GM12875 (cell line): ENCODE measurements around the gene PAMR1.
A peak's percentile ranks its signal among the peaks of the same experiment; 100 is the strongest.

Source experiments
- H3K4me3 ChIP-seq: one replicate; pipeline ENCODE4 v1.5.1; 2011; ENCODE audit warnings: low read depth, low read length, control low read depth
- TF ChIP-seq, protein P1 (sequence below): IDR thresholded peaks from 2 replicates; pipeline ENCODE4 v1.5.1; 2011; ENCODE audit warnings: low read depth, mild to moderate bottlenecking, control low read depth, inconsistent platforms, low read length, moderate library complexity, borderline replicate concordance; ENCODE audit not compliant: insufficient read depth

The PAMR1 gene

DNA sequence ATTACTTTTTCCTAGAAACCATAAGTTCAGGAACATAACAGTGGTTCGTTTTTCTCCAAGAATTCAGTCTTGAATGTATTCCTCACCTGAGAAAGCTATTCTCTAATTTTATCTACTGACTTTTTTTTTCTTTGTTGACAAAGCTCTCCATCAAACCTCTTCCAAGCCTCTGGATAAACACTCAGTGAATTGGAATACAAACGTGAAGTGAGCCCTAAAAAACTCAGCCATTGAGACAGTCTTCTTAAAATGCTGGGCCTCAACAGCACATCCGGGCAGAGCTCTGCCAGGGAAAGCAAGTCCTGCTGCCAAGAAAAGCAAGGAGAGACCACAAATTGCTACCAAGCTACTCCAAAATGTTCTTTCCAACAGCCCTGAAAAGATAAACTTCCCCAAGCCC lies 98.3 kb downstream of the PAMR1 start:
- H3K4me3 ChIP-seq = no peak overlapping the region
- TF ChIP-seq, protein P1, sequence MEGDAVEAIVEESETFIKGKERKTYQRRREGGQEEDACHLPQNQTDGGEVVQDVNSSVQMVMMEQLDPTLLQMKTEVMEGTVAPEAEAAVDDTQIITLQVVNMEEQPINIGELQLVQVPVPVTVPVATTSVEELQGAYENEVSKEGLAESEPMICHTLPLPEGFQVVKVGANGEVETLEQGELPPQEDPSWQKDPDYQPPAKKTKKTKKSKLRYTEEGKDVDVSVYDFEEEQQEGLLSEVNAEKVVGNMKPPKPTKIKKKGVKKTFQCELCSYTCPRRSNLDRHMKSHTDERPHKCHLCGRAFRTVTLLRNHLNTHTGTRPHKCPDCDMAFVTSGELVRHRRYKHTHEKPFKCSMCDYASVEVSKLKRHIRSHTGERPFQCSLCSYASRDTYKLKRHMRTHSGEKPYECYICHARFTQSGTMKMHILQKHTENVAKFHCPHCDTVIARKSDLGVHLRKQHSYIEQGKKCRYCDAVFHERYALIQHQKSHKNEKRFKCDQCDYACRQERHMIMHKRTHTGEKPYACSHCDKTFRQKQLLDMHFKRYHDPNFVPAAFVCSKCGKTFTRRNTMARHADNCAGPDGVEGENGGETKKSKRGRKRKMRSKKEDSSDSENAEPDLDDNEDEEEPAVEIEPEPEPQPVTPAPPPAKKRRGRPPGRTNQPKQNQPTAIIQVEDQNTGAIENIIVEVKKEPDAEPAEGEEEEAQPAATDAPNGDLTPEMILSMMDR = no peak

DNA sequence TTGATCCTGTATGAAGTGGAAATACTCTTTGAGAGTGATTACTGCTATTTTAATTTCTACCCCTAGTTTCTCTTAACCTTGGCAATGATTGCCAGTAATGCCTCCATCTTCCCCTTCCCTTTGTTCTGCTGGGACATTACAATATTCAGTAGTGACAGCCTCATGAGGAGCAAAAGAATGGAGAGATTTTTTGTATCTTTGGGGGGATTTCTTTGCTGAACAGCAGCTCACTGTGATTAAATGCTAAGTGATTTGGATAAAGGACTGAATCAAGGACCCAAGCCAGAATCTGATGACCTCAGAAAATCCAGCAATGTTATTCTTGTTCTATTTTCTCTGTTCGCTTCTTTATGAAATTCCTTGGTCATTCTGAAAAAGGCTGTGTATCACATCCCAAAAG lies 99.1 kb downstream of the PAMR1 start:
- H3K4me3 ChIP-seq = no peak overlapping the region
- TF ChIP-seq, protein P1 = no peak

DNA sequence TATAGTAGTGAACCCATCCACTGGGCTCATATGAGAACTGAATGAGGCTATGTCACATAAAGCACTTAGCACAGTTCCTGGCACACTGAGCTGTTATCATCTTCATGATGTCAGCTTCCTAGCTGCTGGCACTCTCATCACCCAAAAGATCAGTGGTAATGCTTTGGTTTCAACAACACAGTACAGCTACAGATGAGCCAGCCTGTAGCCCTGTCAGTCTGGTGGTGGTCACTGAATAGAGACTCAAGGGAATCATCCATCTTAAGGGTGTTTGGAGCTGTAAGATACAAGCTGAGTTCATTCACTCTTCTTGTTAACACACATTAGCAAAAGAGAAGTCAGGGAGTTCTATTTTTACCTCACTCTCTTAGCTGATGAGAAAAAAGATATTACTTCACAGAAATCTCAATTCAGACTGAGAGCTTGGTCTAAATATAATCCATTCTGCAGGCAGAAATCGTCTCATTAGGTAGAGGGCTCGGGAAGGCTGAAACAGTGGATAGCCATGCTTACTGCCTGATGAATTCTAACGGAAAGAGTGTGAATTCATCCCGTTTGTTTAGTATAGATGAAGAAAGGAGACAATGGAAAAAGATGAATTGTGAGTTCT lies 99.7 kb downstream of the PAMR1 start:
- TF ChIP-seq, protein P1 = no peak
- H3K4me3 ChIP-seq = no peak overlapping the region

DNA sequence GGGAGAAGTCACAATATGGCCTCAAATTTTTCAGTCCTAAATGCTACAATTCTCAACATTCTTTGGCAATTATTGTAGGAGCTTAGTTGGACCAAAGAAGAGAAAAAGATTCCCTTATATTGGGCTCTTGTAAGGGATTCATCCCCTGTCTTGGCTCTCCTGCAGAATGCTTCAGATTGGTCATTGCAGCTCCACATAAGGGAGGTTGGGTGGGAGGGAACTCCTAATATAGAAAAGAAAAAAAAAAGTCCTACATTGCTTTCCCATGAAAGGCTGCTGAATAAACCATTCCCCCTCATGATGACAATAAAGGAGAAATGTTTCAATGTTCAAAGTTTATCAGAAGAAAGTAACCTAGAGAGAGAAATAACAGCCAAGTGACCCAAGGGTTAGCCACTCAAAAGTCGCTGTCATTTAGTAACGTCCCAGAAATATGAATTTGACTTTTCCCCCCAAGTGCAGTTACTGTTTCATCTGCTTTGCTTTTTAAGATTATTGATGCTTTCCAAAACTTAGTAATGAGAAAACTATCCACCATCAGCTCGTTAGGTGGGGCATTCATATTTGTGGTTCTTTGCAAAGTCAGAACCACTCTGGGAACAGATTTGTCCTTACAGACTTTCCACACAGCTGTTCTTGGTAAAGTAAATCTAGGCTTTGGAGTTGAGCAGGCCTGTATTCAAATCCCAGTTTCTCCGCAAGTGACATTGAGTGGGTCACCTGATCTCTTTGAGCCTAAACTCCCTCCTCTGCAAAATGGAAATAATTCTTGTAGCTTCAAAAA lies 101.1 kb downstream of the PAMR1 start:
- TF ChIP-seq, protein P1 = no peak
- no peak overlapping the region for H3K4me3 ChIP-seq

DNA sequence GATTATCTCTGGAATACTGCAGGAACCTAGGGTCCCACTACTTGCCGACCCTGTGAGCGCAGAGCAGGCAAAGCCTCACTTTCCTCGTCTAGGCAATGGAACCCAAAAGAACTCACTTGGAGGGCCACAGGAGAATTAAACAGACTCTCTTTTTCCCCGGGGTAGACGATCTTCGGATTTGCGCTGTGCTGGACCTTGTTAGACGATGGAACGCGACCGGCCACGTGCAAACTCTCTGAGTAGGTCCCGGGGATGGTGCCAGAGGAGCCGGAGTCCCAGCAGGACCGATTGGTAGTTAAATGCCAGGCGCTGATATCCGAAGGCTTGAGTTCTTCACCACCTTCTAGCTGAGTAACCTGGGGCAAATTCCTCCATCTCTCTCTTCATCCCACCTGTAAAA lies 105.0 kb downstream of the PAMR1 start:
- TF ChIP-seq, protein P1 = no peak
- H3K4me3 ChIP-seq = no peak overlapping the region

DNA sequence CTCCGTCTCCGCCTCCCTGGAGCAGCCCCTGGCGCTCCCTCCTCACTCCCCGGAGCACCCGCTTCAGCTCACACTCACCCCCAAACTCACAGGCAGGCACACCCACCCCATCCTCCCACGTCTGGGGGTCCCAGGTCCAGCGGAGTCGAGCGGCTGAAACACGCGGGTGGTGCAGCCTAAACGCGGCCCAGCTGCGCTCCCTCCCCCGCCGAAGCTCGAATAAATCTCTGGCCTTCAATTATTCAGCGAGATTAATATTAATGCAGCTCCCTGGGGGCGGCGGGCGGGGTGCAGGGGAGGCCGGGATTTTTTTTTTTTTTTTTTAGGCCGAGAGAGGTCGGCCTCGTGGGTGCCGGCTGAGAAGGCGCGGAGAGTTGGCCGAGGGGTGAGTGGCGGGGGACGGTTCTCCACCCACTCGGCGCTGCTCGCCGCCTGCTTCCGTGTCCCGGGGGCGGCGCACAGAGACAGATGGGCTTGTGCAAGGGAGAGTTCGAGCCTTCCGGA lies 105.5 kb downstream of the PAMR1 start:
- H3K4me3 ChIP-seq = no peak overlapping the region
- TF ChIP-seq, protein P1 = no peak

DNA sequence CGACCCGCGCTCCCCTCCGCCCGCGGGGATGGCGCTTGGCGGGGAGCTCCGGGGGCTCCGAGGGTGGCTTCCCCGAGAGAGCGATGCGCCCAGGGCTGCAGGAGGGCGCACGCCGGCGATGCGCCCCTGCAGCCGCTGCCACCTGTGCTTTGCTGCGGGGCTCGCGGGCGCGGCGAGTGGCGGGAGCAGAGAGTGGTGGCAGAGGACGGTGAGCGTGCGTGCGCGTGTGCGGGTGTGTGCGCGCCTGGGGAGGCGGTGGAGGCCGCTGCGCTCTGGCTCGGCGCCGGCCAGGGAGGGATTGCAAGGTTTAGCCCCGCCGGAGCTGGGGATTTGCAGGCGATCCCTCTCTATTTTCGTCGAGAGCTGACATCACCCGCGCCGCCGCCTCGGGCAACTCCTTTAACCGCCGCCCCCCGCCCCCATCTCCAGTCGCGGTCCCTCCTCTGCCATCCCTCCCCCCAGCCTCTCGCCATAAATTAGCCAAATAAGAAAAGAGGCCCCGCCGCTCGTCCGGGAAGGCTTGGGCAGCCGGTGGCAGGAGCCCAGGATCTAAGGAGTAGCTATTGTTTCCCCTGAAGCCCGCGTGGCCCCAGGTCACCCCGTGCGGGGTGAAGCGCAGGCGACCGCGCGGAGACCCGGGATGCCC lies 106.1 kb downstream of the PAMR1 start, which contains the start of gene SLC1A2:
TSS of gene SLC1A2 (minus strand) at position 375 of the 646 bp plus-strand sequence. CDS start 592 bp downstream, outside the sequence.
- peak within 1 kb of the TSS; percentile 14 for H3K4me3 ChIP-seq
- TF ChIP-seq, protein P1 = no peak
